Left ventricle myocardium inferior (tissue), 1 donor: ENCODE measurements around the gene CHRD. TPM values are rescaled to one million over a fixed set of nuclear protein-coding genes. Genes with fewer than 3 reads are reported as not detected.
A peak's percentile ranks its signal among the peaks of the same experiment; 100 is the strongest.

ENCODE experiments used
- DNase-seq: peaks from one replicate; pipeline ENCODE4 v3.0.0-alpha.2; 2020
- H3K27ac ChIP-seq: fragments of 200-600 bp; replicated peaks from 2 replicates; pipeline ENCODE4 v1.8.0; 2021
- H3K27me3 ChIP-seq: fragments of 200-600 bp; 2 replicates; pipeline ENCODE4 v1.8.0; 2021; ENCODE audit warnings: low read depth
- H3K36me3 ChIP-seq: fragments of 200-600 bp; 2 replicates; pipeline ENCODE4 v1.8.0; 2021
- H3K4me1 ChIP-seq: fragments of 200-600 bp; 2 replicates; pipeline ENCODE4 v1.8.0; 2021
- H3K4me3 ChIP-seq: fragments of 200-600 bp; 2 replicates; pipeline ENCODE4 v1.8.0; 2021; ENCODE audit warnings: mild to moderate bottlenecking, moderate library complexity
- H3K9me3 ChIP-seq: fragments of 200-600 bp; replicated peaks from 2 replicates; pipeline ENCODE4 v1.8.0; 2021
- CTCF ChIP-seq: fragments of 200-600 bp; IDR thresholded peaks from 2 replicates; pipeline ENCODE4 v1.8.0; 2021; ENCODE audit warnings: antibody characterized with exemption, mild to moderate bottlenecking, borderline replicate concordance
- intact Hi-C: fragments of 100-400 bp; cut with micrococcal nuclease; formaldehyde crosslinking; loops from one replicate; pipeline ENCODE4 v1.11.0; 2022
- long read RNA-seq: library from polyadenylated mRNA; unstranded; transcript quantifications from one replicate; pipeline ENCODE4 v2.0.0, GENCODE V29; 2021
- total RNA-seq: library from RNA; stranded (reverse); fragmentation: NEBNext Ultra II Directional; extraction: Animal tissue kit (Norgen Biotek cat#: 25700); gene quantifications from one replicate; pipeline ENCODE4 v1.2.1, GENCODE V29; 2021
- donor health status: DM: no; HTN: yes; CAD: no; lungs with severe emphysema.

The CHRD gene
- 6.5 TPM for total RNA-seq
- long read RNA-seq, partial matches to known transcripts, result 3 of 19 reads
- long read RNA-seq, other reads (novel, unspliced or antisense), result 12 of 19 reads

DNA sequence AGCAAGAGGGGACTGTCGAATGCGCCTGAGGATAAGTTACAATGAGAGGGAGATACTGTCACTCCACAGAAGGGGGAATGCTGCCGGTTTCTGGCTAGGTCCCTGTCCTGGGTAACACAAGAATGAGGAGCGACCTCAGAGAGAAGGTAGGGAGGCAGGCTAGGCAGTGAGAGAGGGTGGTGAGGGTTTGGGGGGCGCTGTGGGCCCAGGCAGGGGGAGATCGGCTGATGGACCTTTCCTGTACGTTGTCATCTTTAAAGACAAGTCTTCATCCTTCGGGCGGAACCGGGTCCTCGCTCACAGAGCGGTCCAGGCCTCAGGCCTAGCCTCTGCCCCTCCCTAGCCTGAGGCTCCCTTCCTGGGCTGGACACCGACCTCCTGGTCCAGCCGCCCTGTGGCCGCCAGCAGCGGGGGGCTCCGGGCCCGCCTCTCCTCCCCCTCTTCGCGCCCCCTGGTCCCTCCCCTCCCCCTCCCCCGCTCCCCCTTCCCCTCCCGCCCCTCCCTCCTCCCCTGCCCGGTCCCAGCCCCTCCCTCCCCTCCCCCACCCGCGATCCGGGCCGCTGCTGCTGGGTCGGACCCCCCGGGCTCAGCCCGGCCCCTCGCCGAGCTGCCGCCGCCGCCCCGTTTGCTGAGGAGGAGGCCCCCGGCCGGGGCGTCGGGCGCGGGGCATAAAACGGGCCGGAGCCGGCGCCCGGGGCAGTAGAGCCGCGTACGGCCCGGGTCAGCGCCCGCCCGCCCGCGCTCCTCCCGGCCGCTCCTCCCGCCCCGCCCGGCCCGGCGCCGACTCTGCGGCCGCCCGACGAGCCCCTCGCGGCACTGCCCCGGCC lies at the start of gene CHRD:
CHRD (plus strand) TSS at position 697 of the 827 bp plus-strand sequence. CDS start 265 bp downstream, outside the sequence.
- H3K27me3 ChIP-seq, result peaks cover 92% of the 10 kb centered on the region
- TF ChIP-seq CTCF, result no peak
- intact Hi-C loops, result no loop called here
- H3K9me3 ChIP-seq, result no peaks in the 10 kb centered on the region
- peak within 1 kb of the TSS; percentile 78 for H3K27ac ChIP-seq
- no peaks in the 10 kb centered on the region for H3K36me3 ChIP-seq
- H3K4me1 ChIP-seq, result peaks cover 39% of the 10 kb centered on the region
- peak within 1 kb of the TSS; percentile 69 for H3K4me3 ChIP-seq
- DNase-seq, result peak; percentile 58

- Histone ChIP-seq H3K27me3 (no peaks in the 10 kb centered on the region), H3K9me3 (no peaks in the 10 kb centered on the region), H3K36me3 (peaks cover 77% of the 10 kb centered on the region), H3K27ac (peak overlapping the region; percentile 44), H3K4me3 (no peak overlapping the region), H3K4me1 (peaks cover 48% of the 10 kb centered on the region)
- intact Hi-C loops, result no loop called here
- no peak for TF ChIP-seq CTCF
- no peak for DNase-seq
These were observed 47.3 kb upstream of the CHRD start for GRCh38 chr3:184332370-184333090.

DNA sequence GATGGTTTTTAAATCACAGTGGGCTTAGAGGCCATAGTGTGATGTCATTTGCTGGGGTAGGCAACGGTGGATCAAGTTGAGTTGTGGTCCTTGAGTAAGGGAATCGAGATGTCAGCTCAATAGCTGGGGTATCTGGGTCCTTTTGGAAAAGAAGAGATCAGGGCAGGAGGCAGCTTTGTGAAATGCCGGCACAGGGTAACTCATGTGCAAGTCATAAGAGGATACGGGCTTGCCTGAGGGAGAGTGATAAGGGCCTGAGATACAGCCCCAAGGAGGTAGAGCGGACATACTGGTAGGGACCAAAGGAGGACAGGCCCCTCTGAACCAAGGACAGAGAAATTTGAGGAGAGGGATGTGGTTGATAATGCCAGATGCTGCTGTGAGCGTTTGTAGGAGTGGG lies 46.7 kb upstream of the CHRD start:
- peaks cover 55% of the 10 kb centered on the region for H3K4me1 ChIP-seq
- intact Hi-C loops, result no loop called here
- H3K27ac ChIP-seq, result peak overlapping the region; percentile 40
- no peak for DNase-seq
- H3K27me3 ChIP-seq, result no peaks in the 10 kb centered on the region
- H3K4me3 ChIP-seq, result no peak overlapping the region
- TF ChIP-seq CTCF, result no peak
- no peaks in the 10 kb centered on the region for H3K9me3 ChIP-seq
- peaks cover 70% of the 10 kb centered on the region for H3K36me3 ChIP-seq

GRCh38 chr3:184333700-184334099 lies 46.2 kb upstream of the CHRD start:
- Histone ChIP-seq H3K4me3 (no peak overlapping the region), H3K27ac (no peak overlapping the region), H3K4me1 (peaks cover 60% of the 10 kb centered on the region), H3K27me3 (no peaks in the 10 kb centered on the region), H3K36me3 (peaks cover 65% of the 10 kb centered on the region), H3K9me3 (no peaks in the 10 kb centered on the region)
- TF ChIP-seq CTCF, result no peak
- no peak for DNase-seq
- intact Hi-C loops, result no loop called here

DNA sequence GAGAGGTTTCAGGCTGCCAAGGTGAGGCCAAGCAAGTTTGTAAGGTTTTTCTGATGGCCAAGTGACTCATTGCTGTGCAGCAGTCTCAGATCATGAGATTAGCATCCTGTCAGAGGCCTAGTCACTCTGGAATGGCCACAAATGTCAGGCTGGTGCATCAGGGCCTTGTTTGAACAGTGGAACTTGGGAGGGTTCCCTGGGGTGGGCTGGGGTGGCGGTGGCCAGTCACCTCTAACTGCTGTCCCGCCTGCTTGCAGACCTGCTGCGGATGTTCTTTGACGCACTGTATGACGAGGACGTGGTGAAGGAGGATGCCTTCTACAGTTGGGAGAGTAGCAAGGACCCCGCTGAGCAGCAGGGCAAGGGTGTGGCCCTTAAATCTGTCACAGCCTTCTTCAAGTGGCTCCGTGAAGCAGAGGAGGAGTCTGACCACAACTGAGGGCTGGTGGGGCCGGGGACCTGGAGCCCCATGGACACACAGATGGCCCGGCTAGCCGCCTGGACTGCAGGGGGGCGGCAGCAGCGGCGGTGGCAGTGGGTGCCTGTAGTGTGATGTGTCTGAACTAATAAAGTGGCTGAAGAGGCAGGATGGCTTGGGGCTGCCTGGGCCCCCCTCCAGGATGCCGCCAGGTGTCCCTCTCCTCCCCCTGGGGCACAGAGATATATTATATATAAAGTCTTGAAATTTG lies 45.2 kb upstream of the CHRD start:
- no peak for TF ChIP-seq CTCF
- intact Hi-C loops, result no loop called here
- H3K4me3 ChIP-seq, result no peak overlapping the region
- H3K27me3 ChIP-seq, result no peaks in the 10 kb centered on the region
- H3K36me3 ChIP-seq, result peaks cover 56% of the 10 kb centered on the region
- H3K27ac ChIP-seq, result peak overlapping the region; percentile 97
- DNase-seq, result no peak
- no peaks in the 10 kb centered on the region for H3K9me3 ChIP-seq
- peaks cover 69% of the 10 kb centered on the region for H3K4me1 ChIP-seq
